Adipocyte (in vitro differentiated cells): ENCODE data around the gene DAB1.
"Not testable (repeated sequence)": the region's sequence is repeated elsewhere in the genome, so short reads cannot be mapped to it uniquely, and the experiment has no call there.

Experiments used
- DNase-seq: peaks from one replicate; pipeline ENCODE4 v3.0.0-alpha.2; 2015; ENCODE audit warnings: low read depth
- H3K27me3 ChIP-seq: replicated peaks from 2 replicates; pipeline ENCODE4 v1.7.0; 2013; ENCODE audit warnings: mild to moderate bottlenecking, low read length, moderate library complexity; ENCODE audit not compliant: control insufficient read depth, insufficient read depth
- H3K36me3 ChIP-seq: 2 replicates; pipeline ENCODE4 v1.7.0; 2013; ENCODE audit warnings: low read length, mild to moderate bottlenecking, moderate library complexity; ENCODE audit not compliant: control insufficient read depth, insufficient read depth, severe bottlenecking
- H3K4me1 ChIP-seq: 2 replicates; pipeline ENCODE4 v1.7.0; 2013; ENCODE audit warnings: mild to moderate bottlenecking, low read length, moderate library complexity; ENCODE audit not compliant: control insufficient read depth, insufficient read depth
- H3K4me3 ChIP-seq: 2 replicates; pipeline ENCODE4 v1.7.0; 2013; ENCODE audit warnings: mild to moderate bottlenecking, low read length, moderate library complexity
- H3K9ac ChIP-seq: 2 replicates; pipeline ENCODE4 v1.7.0; 2013; ENCODE audit warnings: mild to moderate bottlenecking, low read length, moderate library complexity
- H3K9me3 ChIP-seq: 2 replicates; pipeline ENCODE4 v1.7.0; 2013; ENCODE audit warnings: mild to moderate bottlenecking, low read length, moderate library complexity; ENCODE audit not compliant: control insufficient read depth

DAB1 gene

DNA sequence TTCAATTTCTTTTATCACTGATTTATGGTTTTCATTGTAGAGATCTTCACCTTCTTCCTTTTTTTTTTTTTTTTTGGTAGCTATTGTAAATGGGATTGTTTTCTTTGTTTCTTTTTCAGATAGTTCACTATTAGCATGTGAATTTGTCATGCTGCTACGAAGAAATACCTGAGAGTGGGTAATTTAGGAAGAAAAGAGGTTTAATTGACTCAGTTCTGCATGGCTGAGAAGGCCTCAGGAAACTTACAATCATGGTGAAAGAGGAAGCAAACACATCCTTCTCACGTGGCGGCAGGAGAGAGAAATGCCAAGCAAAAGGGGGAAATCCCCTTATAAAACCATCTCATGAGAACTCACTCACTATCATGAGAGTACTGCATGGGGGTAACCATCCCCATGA is 66.4 kb downstream of the DAB1 start:
- no peak for DNase-seq
- Histone ChIP-seq H3K4me3 (no peak overlapping the region), H3K9ac (no peak overlapping the region), H3K9me3 (peaks cover 7% of the 10 kb centered on the region), H3K27me3 (no peaks in the 10 kb centered on the region), H3K36me3 (no peaks in the 10 kb centered on the region), H3K4me1 (no peaks in the 10 kb centered on the region)

DNA sequence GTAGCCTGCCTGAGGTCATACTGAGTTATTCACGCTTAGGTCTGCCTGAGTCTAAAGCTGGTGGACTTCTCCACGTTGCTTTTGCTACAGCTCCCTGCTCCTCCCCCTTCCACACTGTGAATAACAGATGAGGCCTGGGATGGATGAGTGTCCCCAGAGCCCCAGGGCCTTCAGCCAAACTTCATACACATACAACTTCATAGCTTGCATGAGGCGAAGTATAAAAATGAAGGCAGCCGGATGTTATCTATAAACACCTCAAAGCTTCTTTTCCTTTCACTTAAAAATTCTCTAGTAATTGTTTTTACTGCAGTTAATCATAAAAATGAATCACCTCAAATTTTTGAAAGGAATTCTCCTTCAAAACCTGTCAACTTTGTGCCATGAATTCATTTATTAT is 70.2 kb downstream of the DAB1 start:
- Histone ChIP-seq H3K27me3 (no peaks in the 10 kb centered on the region), H3K4me1 (no peaks in the 10 kb centered on the region), H3K9ac (no peak overlapping the region), H3K9me3 (peaks cover 5% of the 10 kb centered on the region), H3K36me3 (no peaks in the 10 kb centered on the region), H3K4me3 (no peak overlapping the region)
- peak; percentile 0 for DNase-seq

DNA sequence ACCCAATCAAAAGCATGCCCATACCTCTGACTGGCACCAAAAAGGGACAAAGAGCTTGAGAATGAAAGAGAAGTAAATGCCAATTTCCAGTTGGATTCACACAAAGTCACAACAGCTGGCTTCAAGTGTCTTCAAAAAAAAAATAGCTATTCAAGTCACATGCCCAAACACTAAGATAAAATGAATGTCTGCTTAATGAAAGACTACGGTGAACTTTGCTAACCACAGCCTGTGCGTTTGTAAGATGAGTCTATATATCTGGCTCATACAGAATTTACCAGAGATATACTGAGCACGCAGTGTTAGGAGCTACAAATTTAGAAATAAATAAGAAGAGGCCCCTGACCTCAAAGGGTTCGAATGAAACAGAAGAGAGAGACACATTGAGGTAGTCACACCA is 73.2 kb downstream of the DAB1 start:
- Histone ChIP-seq H3K9me3 (no peaks in the 10 kb centered on the region), H3K27me3 (no peaks in the 10 kb centered on the region), H3K4me1 (no peaks in the 10 kb centered on the region), H3K36me3 (no peaks in the 10 kb centered on the region), H3K4me3 (no peak overlapping the region), H3K9ac (no peak overlapping the region)
- DNase-seq, result no peak

DNA sequence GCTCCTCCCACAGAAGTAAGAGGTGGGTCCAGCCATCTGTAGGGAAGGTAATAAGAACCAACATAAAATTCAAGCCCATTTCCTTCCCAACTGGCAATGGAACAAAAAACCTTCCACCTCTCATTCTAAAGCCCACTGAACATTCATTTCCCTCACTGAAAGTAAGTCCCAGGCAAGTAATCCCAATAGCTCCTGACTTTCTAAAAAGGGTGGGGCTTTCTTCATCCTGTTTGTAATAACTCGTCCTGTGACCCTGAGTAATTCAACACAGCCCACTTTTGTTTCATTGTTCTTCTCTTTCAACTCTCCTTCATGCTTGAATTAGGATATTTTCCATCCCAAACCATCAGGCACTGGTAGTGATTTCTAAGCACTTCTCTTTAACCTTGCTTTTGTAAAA is 74.9 kb downstream of the DAB1 start:
- no peak overlapping the region for H3K4me3 ChIP-seq
- no peaks in the 10 kb centered on the region for H3K27me3 ChIP-seq
- H3K9me3 ChIP-seq, result no peaks in the 10 kb centered on the region
- DNase-seq, result no peak
- H3K36me3 ChIP-seq, result no peaks in the 10 kb centered on the region
- no peaks in the 10 kb centered on the region for H3K4me1 ChIP-seq
- H3K9ac ChIP-seq, result no peak overlapping the region

DNA sequence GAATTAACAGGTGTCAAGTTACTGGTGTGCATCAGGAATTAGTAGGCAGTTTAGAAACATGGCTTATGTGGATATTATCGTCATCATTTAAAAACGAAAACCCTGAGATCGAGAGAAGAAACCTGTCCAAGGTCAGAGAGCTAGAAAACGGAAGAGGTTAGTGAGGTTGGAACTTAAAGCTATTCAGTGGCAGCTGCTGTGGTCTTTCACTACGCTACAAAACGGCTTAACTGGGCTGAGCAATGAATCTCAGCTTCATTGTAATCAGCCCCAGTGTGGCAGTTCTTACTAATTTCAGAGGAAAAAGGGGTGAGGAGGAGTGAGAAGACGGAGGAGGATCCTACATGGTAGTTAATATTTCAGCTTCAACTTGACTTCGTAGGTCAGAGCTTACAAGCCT is 77.9 kb downstream of the DAB1 start:
- H3K9me3 ChIP-seq, result no peaks in the 10 kb centered on the region
- no peaks in the 10 kb centered on the region for H3K36me3 ChIP-seq
- no peak overlapping the region for H3K4me3 ChIP-seq
- no peaks in the 10 kb centered on the region for H3K4me1 ChIP-seq
- H3K9ac ChIP-seq, result no peak overlapping the region
- no peak for DNase-seq
- no peaks in the 10 kb centered on the region for H3K27me3 ChIP-seq

DNA sequence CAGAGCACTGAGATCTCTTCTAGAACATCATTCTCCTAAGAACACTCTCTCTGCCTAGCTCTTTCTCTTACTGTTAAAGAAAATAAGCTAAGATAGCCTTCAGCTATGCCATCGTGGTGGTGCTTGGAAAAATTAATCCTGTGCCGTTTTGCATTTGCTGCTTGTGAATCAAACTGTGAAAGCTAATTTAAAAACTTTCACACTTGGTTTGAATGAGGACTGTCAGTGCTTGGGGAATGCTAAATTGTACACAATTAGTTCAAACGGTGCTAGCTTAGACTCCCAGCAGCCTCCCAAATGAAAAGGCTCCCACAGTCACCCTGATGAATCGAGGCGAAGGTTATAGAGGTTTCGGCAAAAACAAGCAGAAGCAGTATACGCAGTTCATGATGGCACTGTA is 79.6 kb downstream of the DAB1 start:
- Histone ChIP-seq H3K4me3 (no peak overlapping the region), H3K4me1 (no peaks in the 10 kb centered on the region), H3K9ac (no peak overlapping the region), H3K27me3 (no peaks in the 10 kb centered on the region), H3K9me3 (no peaks in the 10 kb centered on the region), H3K36me3 (no peaks in the 10 kb centered on the region)
- DNase-seq, result no peak

DNA sequence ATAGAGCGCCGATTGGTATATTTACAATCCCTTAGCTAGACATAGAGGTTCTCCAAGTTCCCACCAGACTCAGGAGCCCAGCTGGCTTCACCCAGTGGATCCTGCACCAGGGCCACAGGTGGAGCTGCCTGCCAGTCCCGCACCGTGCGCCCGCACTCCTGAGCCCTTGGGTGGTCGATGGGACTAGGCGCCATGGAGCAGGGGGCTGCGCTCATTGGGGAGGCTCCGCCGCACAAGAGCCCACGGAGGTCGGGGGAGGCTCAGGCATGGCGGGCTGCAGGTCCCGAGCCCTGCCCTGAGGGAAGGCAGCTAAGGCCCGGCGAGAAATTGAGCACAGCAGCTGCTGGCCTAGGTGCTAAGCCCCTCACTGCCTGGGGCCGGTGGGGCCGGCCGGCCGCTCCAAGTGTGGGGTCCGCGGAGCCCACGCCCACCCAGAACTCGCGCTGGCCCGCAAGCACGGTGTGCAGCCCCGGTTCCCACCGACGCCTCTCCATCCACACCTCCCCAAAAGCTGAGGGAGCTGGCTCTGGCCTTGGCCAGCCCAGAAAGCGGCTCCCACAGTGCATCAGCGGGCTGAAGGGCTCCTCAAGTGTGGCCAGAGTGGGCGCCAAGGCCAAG is 80.5 kb downstream of the DAB1 start:
- not testable (repeated sequence) for H3K9me3 ChIP-seq, H3K27me3 ChIP-seq, DNase-seq, H3K9ac ChIP-seq, H3K4me3 ChIP-seq, H3K36me3 ChIP-seq, H3K4me1 ChIP-seq

DNA sequence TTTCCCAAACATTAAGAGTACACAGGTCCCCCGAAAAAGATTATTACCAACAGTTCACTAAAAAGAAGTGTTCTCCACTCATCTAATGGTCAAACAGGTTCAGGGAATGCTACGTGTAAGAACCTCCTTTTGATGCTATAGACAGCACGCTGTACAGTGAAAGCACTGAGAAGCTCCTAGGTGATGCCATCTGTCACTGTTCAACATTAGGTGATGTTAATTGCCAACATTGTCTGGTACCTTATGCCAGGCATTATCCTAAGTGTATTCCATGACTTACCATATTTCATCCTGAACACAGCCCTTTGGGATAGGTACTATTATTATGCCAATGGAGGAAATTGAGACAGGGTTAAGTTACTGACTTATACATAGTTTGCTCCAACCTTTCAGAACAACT is 82.1 kb downstream of the DAB1 start:
- no peaks in the 10 kb centered on the region for H3K36me3 ChIP-seq
- no peak for DNase-seq
- no peaks in the 10 kb centered on the region for H3K27me3 ChIP-seq
- H3K9ac ChIP-seq, result no peak overlapping the region
- no peak overlapping the region for H3K4me3 ChIP-seq
- H3K4me1 ChIP-seq, result no peaks in the 10 kb centered on the region
- no peaks in the 10 kb centered on the region for H3K9me3 ChIP-seq

DNA sequence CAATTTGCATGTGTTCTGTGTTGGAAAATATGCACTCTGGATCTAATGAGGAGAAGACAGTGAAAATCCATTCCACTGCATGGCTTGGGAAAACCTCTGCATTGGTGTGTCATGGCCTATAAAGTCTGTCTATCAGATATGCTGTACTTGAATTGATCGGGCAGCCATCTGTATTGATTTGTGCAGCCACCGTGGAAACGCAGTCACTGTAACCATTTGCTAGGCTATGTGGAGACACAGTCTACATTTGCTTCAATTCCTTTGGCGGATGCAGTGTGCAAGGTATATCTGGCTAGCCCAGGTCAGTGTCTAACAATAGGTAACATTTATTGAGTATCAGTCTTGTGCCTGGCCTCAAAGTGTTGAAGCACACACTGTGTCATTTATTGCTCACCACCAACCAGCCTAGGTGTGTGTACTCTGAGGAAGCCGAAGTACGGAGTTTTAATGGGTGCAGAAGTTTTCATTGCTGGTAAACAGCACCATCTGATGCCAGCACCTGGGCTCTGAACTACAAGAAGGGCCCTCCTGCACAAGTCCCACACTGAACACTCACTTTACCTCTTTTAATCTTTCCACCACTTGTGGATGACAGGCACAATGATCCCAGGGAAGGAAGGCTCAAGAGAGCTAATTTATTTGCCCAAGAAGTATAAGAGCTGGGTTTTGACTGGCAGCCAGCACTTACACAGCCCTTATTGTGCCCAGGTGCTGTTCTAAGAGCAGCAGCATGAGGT is 83.4 kb downstream of the DAB1 start:
- no peaks in the 10 kb centered on the region for H3K9me3 ChIP-seq
- H3K27me3 ChIP-seq, result no peaks in the 10 kb centered on the region
- DNase-seq, result no peak
- no peaks in the 10 kb centered on the region for H3K36me3 ChIP-seq
- no peak overlapping the region for H3K4me3 ChIP-seq
- H3K4me1 ChIP-seq, result no peaks in the 10 kb centered on the region
- H3K9ac ChIP-seq, result no peak overlapping the region

DNA sequence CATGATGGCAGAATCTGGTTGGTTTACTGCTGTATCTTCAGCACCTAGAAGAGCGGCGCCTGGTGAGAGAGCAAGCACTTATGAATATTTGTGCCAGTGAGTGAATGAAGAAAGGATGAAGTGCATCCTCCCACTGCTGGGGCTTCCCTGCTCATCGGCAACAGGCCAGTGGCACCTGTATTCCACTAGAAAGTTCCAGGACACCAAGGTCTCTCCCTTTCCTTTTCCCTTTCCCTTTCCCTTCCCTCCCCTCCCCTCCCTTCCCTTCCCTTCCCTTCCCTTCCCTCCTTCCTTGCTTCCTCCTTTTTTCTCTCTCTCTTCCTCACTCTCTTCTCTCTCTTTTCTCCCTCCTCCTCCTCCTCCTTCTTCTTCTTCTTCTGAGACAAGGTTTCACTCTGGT is 86.2 kb downstream of the DAB1 start:
- Histone ChIP-seq H3K4me3 (no peak overlapping the region), H3K27me3 (no peaks in the 10 kb centered on the region), H3K9me3 (no peaks in the 10 kb centered on the region), H3K36me3 (no peaks in the 10 kb centered on the region), H3K4me1 (no peaks in the 10 kb centered on the region), H3K9ac (no peak overlapping the region)
- no peak for DNase-seq

DNA sequence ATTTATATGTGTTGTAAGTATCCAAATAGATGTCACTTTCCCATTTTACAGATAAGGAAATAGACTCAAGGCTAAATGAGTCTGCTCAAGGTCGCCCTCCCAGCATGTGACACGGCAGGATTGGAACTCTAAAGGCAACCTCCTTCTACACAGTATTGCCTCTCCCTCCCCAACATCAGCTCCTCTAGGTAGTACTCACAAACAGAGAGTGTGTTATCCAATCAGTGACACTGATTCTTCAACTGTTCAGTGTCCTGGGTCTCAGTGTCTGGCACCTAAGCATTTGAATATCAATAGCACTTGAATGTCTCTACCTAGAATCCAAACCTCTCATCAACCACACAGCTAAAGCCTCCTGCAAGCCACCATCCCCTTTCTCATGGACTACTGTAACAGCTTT is 87.1 kb downstream of the DAB1 start:
- no peaks in the 10 kb centered on the region for H3K4me1 ChIP-seq
- H3K36me3 ChIP-seq, result no peaks in the 10 kb centered on the region
- H3K4me3 ChIP-seq, result no peak overlapping the region
- DNase-seq, result no peak
- H3K27me3 ChIP-seq, result no peaks in the 10 kb centered on the region
- no peaks in the 10 kb centered on the region for H3K9me3 ChIP-seq
- H3K9ac ChIP-seq, result no peak overlapping the region

DNA sequence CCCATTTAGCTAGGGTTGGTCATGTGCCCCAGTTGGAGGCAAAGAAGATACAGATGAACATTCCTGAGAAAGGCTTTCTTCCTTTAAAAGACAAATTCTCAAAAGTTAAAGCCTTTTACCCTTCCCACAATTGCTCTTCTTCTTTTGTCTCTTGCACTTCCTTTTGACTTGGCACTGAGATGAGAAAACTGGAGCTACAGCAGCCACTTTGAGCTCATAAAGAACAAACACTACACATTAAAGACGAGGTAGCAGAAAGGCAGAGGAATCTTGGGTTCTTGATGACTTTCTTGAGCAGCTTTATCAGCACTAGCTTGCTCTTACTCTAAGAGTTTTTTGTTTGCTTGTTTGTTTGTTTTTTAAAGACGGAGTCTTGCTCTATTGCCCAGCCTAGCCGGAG is 92.2 kb downstream of the DAB1 start:
- H3K4me1 ChIP-seq, result no peaks in the 10 kb centered on the region
- H3K4me3 ChIP-seq, result no peak overlapping the region
- H3K36me3 ChIP-seq, result no peaks in the 10 kb centered on the region
- peaks cover 3% of the 10 kb centered on the region for H3K27me3 ChIP-seq
- no peak for DNase-seq
- H3K9ac ChIP-seq, result no peak overlapping the region
- peaks cover 5% of the 10 kb centered on the region for H3K9me3 ChIP-seq
